Sigmoid colon (tissue), 4 donors: ENCODE measurements around the gene USO1.
"Not testable (repeated sequence)": the region's sequence is repeated elsewhere in the genome, so short reads cannot be mapped to it uniquely, and the experiment has no call there.

Experiments
- CTCF ChIP-seq, 4 experiments: fragments of 450-650 bp in 3 of 4; fragments of 200-600 bp in 1 of 4; IDR thresholded peaks; one replicate each; pipeline ENCODE4 v1.5.1; 2016 to 2019; ENCODE audit warnings: antibody characterized with exemption in 4 of 4, mild to moderate bottlenecking in 3 of 4, moderate library complexity in 2 of 4
- EP300 ChIP-seq, 4 donors: sonication (generic); formaldehyde crosslinking; IDR thresholded peaks; one replicate each; pipeline ENCODE4 v1.6.1; 2017; ENCODE audit warnings: antibody characterized with exemption in 4 of 4
- POLR2AphosphoS5 ChIP-seq, 4 donors: sonication (generic); formaldehyde crosslinking; IDR thresholded peaks; one replicate each; pipeline ENCODE4 v1.6.1; 2017; ENCODE audit warnings: antibody characterized with exemption in 4 of 4

- not testable (repeated sequence) for TF ChIP-seq CTCF, EP300, POLR2AphosphoS5 (IDR thresholded peaks at IDR 0.05)
Measured at GRCh38 chr4:75692066-75692465, 32.3 kb upstream of the USO1 start.
